Osteocyte (in vitro differentiated cells): ENCODE measurements around the gene MDGA2. TPM values are rescaled to one million over a fixed set of nuclear protein-coding genes. Genes with fewer than 3 reads are reported as not detected.
A peak's percentile ranks its signal among the peaks of the same experiment; 100 is the strongest.

Experiments used
- DNase-seq: peaks from one replicate; pipeline ENCODE4 v3.0.0; 2021; ENCODE audit warnings: mixed read lengths; ENCODE audit not compliant: unreplicated experiment; ENCODE audit errors: extremely low spot score
- H3K27ac Mint-ChIP-seq: one replicate; pipeline ENCODE4 v1.8.0; 2021; ENCODE audit warnings: mild to moderate bottlenecking, mixed read lengths; ENCODE audit not compliant: unreplicated experiment
- H3K27me3 Mint-ChIP-seq: one replicate; pipeline ENCODE4 v1.8.0; 2021; ENCODE audit warnings: mixed read lengths; ENCODE audit not compliant: unreplicated experiment
- H3K36me3 Mint-ChIP-seq: one replicate; pipeline ENCODE4 v1.8.0; 2021; ENCODE audit warnings: mixed read lengths; ENCODE audit not compliant: unreplicated experiment
- H3K4me1 Mint-ChIP-seq: one replicate; pipeline ENCODE4 v1.8.0; 2021; ENCODE audit warnings: mixed read lengths; ENCODE audit not compliant: unreplicated experiment
- H3K4me3 Mint-ChIP-seq: one replicate; pipeline ENCODE4 v1.8.0; 2021; ENCODE audit warnings: mild to moderate bottlenecking, moderate library complexity, mixed read lengths; ENCODE audit not compliant: unreplicated experiment
- H3K9me3 Mint-ChIP-seq: one replicate; pipeline ENCODE4 v1.8.0; 2021; ENCODE audit warnings: mixed read lengths; ENCODE audit not compliant: unreplicated experiment
- CTCF ChIP-seq: fragments of 200-600 bp; sonication (generic); IDR thresholded peaks from 2 replicates; pipeline ENCODE4 v1.5.0; 2021; ENCODE audit warnings: antibody characterized with exemption, mild to moderate bottlenecking, moderate library complexity
- total RNA-seq: library from RNA; stranded (reverse); gene quantifications from 2 replicates; pipeline ENCODE4 v1.2.1, GENCODE V29; 2021

The MDGA2 gene
- total RNA-seq, 1 donor from 2014 or later = 0.19 TPM

GRCh38 chr14:47346849-47347248 is 328.6 kb downstream of the MDGA2 start:
- DNase-seq = no peak
- Mint-ChIP-seq H3K9me3 (no peaks in the 10 kb centered on the region), H3K4me3 (no peak overlapping the region), H3K36me3 (no peaks in the 10 kb centered on the region), H3K27ac (no peak overlapping the region), H3K4me1 (no peaks in the 10 kb centered on the region), H3K27me3 (peaks cover 3% of the 10 kb centered on the region)
- TF ChIP-seq CTCF = no peak

GRCh38 chr14:47345016-47345415 is 330.4 kb downstream of the MDGA2 start:
- no peaks in the 10 kb centered on the region for H3K36me3 Mint-ChIP-seq
- DNase-seq = no peak
- no peak for TF ChIP-seq CTCF
- H3K4me1 Mint-ChIP-seq = no peaks in the 10 kb centered on the region
- no peaks in the 10 kb centered on the region for H3K9me3 Mint-ChIP-seq
- H3K27me3 Mint-ChIP-seq = peaks cover 3% of the 10 kb centered on the region
- H3K4me3 Mint-ChIP-seq = no peak overlapping the region
- no peak overlapping the region for H3K27ac Mint-ChIP-seq

GRCh38 chr14:47332939-47333338 is 342.5 kb downstream of the MDGA2 start:
- H3K4me1 Mint-ChIP-seq = no peaks in the 10 kb centered on the region
- H3K36me3 Mint-ChIP-seq = no peaks in the 10 kb centered on the region
- H3K9me3 Mint-ChIP-seq = no peaks in the 10 kb centered on the region
- TF ChIP-seq CTCF = peak; percentile 40
- peaks cover 13% of the 10 kb centered on the region for H3K27me3 Mint-ChIP-seq
- no peak overlapping the region for H3K27ac Mint-ChIP-seq
- DNase-seq = no peak
- no peak overlapping the region for H3K4me3 Mint-ChIP-seq

GRCh38 chr14:47332106-47332505 is 343.3 kb downstream of the MDGA2 start:
- Mint-ChIP-seq H3K27ac (no peak overlapping the region), H3K27me3 (peaks cover 11% of the 10 kb centered on the region), H3K4me1 (no peaks in the 10 kb centered on the region), H3K36me3 (no peaks in the 10 kb centered on the region), H3K4me3 (no peak overlapping the region), H3K9me3 (no peaks in the 10 kb centered on the region)
- no peak for TF ChIP-seq CTCF
- no peak for DNase-seq

GRCh38 chr14:47328376-47328775 is 347.0 kb downstream of the MDGA2 start:
- Mint-ChIP-seq H3K4me3 (no peak overlapping the region), H3K4me1 (no peaks in the 10 kb centered on the region), H3K27me3 (peaks cover 10% of the 10 kb centered on the region), H3K36me3 (no peaks in the 10 kb centered on the region), H3K9me3 (no peaks in the 10 kb centered on the region), H3K27ac (no peak overlapping the region)
- no peak for TF ChIP-seq CTCF
- no peak for DNase-seq
